ENCODE measurements around the gene PLEKHB1.

The PLEKHB1 gene

DNA sequence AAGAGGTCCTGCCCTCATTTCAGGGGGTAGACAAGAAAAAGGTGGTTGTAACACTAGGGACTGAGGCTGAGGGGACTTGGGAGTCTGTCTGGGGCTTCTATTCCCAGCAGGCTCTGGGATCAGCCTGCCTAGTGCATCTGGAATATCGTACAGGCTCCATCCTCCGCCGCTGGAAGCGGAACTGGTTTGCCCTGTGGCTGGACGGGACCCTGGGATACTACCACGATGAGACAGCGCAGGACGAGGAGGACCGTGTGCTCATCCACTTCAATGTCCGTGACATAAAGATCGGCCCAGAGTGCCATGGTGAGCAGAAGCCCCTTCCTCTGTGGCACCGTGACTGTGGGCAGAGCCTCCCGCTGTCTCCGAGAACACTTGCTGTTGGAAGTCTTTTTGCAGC, 4.0 kb downstream of the PLEKHB1 start:
- no peaks in the 10 kb centered on the region for H3K9me3 Mint-ChIP-seq
- H3K27ac Mint-ChIP-seq: no peak overlapping the region
- no peaks in the 10 kb centered on the region for H3K36me3 Mint-ChIP-seq (ENCODE audit: low read depth)
- peaks cover 28% of the 10 kb centered on the region for H3K4me1 Mint-ChIP-seq
- no peak for TF ChIP-seq CTCF (IDR thresholded peaks at IDR 0.05; ENCODE audit: unreplicated experiment in 3 of 3)
- no peak overlapping the region for H3K4me3 Mint-ChIP-seq
- peaks cover 34% of the 10 kb centered on the region for H3K27me3 Mint-ChIP-seq (ENCODE audit: low read depth)

- no peaks in the 10 kb centered on the region for H3K36me3 Mint-ChIP-seq (ENCODE audit: low read depth)
- no peak overlapping the region for H3K4me3 Mint-ChIP-seq
- H3K4me1 Mint-ChIP-seq: peaks cover 22% of the 10 kb centered on the region
- TF ChIP-seq CTCF (IDR thresholded peaks at IDR 0.05; ENCODE audit: unreplicated experiment in 3 of 3): no peak
- no peak overlapping the region for H3K27ac Mint-ChIP-seq
- peaks cover 25% of the 10 kb centered on the region for H3K27me3 Mint-ChIP-seq (ENCODE audit: low read depth)
- no peaks in the 10 kb centered on the region for H3K9me3 Mint-ChIP-seq
Observed at GRCh38 chr11:73651252-73651651, 4.9 kb downstream of the PLEKHB1 start.

GRCh38 chr11:73651661-73652045, 5.3 kb downstream of the PLEKHB1 start:
- Mint-ChIP-seq H3K9me3 (no peaks in the 10 kb centered on the region), H3K4me1 (peaks cover 20% of the 10 kb centered on the region), H3K4me3 (no peak overlapping the region), H3K27me3 (ENCODE audit: low read depth) (peaks cover 24% of the 10 kb centered on the region), H3K27ac (no peak overlapping the region), H3K36me3 (ENCODE audit: low read depth) (no peaks in the 10 kb centered on the region)
- TF ChIP-seq CTCF (IDR thresholded peaks at IDR 0.05; ENCODE audit: unreplicated experiment in 3 of 3): no peak

GRCh38 chr11:73652046-73652730, 5.8 kb downstream of the PLEKHB1 start:
- Mint-ChIP-seq H3K36me3 (ENCODE audit: low read depth) (no peaks in the 10 kb centered on the region), H3K27me3 (ENCODE audit: low read depth) (peaks cover 19% of the 10 kb centered on the region), H3K27ac (no peak overlapping the region), H3K4me3 (no peak overlapping the region), H3K4me1 (peaks cover 15% of the 10 kb centered on the region), H3K9me3 (no peaks in the 10 kb centered on the region)
- TF ChIP-seq CTCF (IDR thresholded peaks at IDR 0.05; ENCODE audit: unreplicated experiment in 3 of 3): no peak

GRCh38 chr11:73652856-73653559, 6.6 kb downstream of the PLEKHB1 start:
- Mint-ChIP-seq H3K4me1 (peaks cover 13% of the 10 kb centered on the region), H3K9me3 (no peaks in the 10 kb centered on the region), H3K27me3 (ENCODE audit: low read depth) (peaks cover 18% of the 10 kb centered on the region), H3K36me3 (ENCODE audit: low read depth) (no peaks in the 10 kb centered on the region), H3K27ac (no peak overlapping the region), H3K4me3 (no peak overlapping the region)
- no peak for TF ChIP-seq CTCF (IDR thresholded peaks at IDR 0.05; ENCODE audit: unreplicated experiment in 3 of 3)

GRCh38 chr11:73653996-73654395, 7.6 kb downstream of the PLEKHB1 start:
- peaks cover 18% of the 10 kb centered on the region for H3K27me3 Mint-ChIP-seq (ENCODE audit: low read depth)
- no peaks in the 10 kb centered on the region for H3K9me3 Mint-ChIP-seq
- peaks cover 12% of the 10 kb centered on the region for H3K4me1 Mint-ChIP-seq
- TF ChIP-seq CTCF (IDR thresholded peaks at IDR 0.05; ENCODE audit: unreplicated experiment in 3 of 3): no peak
- H3K27ac Mint-ChIP-seq: no peak overlapping the region
- H3K4me3 Mint-ChIP-seq: no peak overlapping the region
- H3K36me3 Mint-ChIP-seq (ENCODE audit: low read depth): no peaks in the 10 kb centered on the region

All from nephron (organoid).